ENCODE data around the gene ERBB4. TPM values are rescaled to one million over a fixed set of nuclear protein-coding genes. Genes with fewer than 3 reads are reported as not detected.

ERBB4 gene
- polyA plus RNA-seq, 1 of the 3 experiments (the other 2 are of a cell fraction) = 0.05 TPM

DNA sequence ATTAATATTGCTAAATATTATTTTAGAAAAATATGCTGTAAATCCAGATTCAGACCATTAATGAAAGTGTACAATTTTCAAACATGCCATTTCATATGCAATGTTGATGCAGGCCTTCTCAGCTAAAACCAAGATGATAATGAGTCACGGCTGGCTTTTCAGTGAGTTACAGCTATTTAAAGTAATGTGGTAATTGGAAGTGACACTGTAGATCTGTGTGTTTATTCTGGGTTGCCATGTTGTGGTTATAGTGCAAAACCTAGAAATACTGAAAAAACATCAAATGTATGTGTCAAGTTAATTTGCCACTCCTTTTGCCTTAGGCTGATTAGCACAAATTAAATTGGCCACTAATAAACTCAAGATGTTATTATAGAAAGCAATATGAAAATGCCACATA is 506.6 kb downstream of the ERBB4 start (continued):
- TF ChIP-seq, protein P1, sequence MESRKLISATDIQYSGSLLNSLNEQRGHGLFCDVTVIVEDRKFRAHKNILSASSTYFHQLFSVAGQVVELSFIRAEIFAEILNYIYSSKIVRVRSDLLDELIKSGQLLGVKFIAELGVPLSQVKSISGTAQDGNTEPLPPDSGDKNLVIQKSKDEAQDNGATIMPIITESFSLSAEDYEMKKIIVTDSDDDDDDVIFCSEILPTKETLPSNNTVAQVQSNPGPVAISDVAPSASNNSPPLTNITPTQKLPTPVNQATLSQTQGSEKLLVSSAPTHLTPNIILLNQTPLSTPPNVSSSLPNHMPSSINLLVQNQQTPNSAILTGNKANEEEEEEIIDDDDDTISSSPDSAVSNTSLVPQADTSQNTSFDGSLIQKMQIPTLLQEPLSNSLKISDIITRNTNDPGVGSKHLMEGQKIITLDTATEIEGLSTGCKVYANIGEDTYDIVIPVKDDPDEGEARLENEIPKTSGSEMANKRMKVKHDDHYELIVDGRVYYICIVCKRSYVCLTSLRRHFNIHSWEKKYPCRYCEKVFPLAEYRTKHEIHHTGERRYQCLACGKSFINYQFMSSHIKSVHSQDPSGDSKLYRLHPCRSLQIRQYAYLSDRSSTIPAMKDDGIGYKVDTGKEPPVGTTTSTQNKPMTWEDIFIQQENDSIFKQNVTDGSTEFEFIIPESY (IDR thresholded peaks at IDR 0.05; ENCODE audit: borderline replicate concordance, low read depth) = 0 out of 2 replicates have a peak, but pooled peaks have one; percentile 54
- TF ChIP-seq MEF2A (IDR thresholded peaks at IDR 0.05; ENCODE audit: borderline replicate concordance, low read depth) = 0 out of 2 replicates have a peak, but pooled peaks have one; percentile 15

DNA sequence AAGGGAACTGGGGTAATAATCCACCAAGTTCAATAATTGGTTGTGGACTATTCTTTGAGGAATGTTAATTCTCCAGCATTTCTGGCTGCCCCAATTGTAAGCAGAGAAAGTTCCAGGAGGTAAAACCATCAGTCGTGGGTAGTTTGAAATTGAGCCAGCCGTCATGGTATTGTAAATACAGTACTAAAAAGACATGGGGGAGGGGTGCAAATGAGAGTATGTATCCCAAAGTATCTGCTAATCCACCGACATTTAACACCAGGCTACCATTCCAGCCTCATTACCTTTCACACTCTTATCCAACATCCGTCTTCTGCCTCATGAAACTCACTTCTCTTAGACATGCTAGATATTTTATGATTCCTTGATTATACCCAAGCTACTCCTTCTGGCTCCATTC is 507.9 kb downstream of the ERBB4 start:
- H3K79me2 ChIP-seq (ENCODE audit: insufficient read depth) = no peaks in the 10 kb centered on the region
- ChIA-PET CTCF (interaction anchor here (1.8 kb wide), 1 partner anchor 26 kb away, joined by 7 read pairs; no protein-coding TSS in a partner anchor), POLR2A (no interaction called here)
- no peak overlapping the region for H3K4me2 ChIP-seq
- WGBS (ENCODE audit: low lambda C conversion rate) = 79% methylated on average over 4 of the region's 4 CpGs
- H3K9me2 ChIP-seq = no peaks in the 10 kb centered on the region
- H4K20me1 ChIP-seq (ENCODE audit: insufficient read depth) = no peaks in the 10 kb centered on the region
- no peaks in the 10 kb centered on the region for H3K36me3 ChIP-seq (replicated peaks in 1 of 2; ENCODE audit: control insufficient read depth in 1 of 2, insufficient read depth in 2 of 2, low read length in 1 of 2)
- H3K27me3 ChIP-seq (ENCODE audit: insufficient read depth) = no peaks in the 10 kb centered on the region
- TF ChIP-seq RCOR1 (IDR thresholded peaks at IDR 0.05; ENCODE audit: low read length) = no peak
- TF ChIP-seq FOXJ3 (CRISPR knock-in tag; IDR thresholded peaks at IDR 0.05) = no peak
- TF ChIP-seq TAF1 (IDR thresholded peaks at IDR 0.05; ENCODE audit: borderline replicate concordance, low read depth, low read length) = no peak
- no peak for TF ChIP-seq IRF3 (IDR thresholded peaks at IDR 0.05; ENCODE audit: low read depth, low read length)
- TF ChIP-seq SIN3A (IDR thresholded peaks at IDR 0.05; ENCODE audit: borderline replicate concordance, low read depth, low read length) = no peak
- TF ChIP-seq YY1 (IDR thresholded peaks at IDR 0.05; ENCODE audit: low read depth) = no peak
- TF ChIP-seq MEF2A (IDR thresholded peaks at IDR 0.05; ENCODE audit: borderline replicate concordance, low read depth) = no peak
- no peak for TF ChIP-seq EZH2phosphoT487 (IDR thresholded peaks at IDR 0.05; ENCODE audit: borderline replicate concordance, low read depth)
- no peak for TF ChIP-seq FOSL2 (IDR thresholded peaks at IDR 0.05; ENCODE audit: borderline replicate concordance, low read depth)
- TF ChIP-seq NFIC (IDR thresholded peaks at IDR 0.05; ENCODE audit: borderline replicate concordance) = no peak
- TF ChIP-seq, protein P2, sequence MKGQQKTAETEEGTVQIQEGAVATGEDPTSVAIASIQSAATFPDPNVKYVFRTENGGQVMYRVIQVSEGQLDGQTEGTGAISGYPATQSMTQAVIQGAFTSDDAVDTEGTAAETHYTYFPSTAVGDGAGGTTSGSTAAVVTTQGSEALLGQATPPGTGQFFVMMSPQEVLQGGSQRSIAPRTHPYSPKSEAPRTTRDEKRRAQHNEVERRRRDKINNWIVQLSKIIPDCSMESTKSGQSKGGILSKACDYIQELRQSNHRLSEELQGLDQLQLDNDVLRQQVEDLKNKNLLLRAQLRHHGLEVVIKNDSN (IDR thresholded peaks at IDR 0.05; ENCODE audit: borderline replicate concordance, low read depth) = no peak
- no peak for TF ChIP-seq TCF12 (IDR thresholded peaks at IDR 0.05)
- no peak for TF ChIP-seq ELF1 (IDR thresholded peaks at IDR 0.05)
- TF ChIP-seq, protein P3, sequence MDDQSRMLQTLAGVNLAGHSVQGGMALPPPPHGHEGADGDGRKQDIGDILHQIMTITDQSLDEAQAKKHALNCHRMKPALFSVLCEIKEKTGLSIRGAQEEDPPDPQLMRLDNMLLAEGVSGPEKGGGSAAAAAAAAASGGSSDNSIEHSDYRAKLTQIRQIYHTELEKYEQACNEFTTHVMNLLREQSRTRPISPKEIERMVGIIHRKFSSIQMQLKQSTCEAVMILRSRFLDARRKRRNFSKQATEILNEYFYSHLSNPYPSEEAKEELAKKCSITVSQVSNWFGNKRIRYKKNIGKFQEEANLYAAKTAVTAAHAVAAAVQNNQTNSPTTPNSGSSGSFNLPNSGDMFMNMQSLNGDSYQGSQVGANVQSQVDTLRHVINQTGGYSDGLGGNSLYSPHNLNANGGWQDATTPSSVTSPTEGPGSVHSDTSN (IDR thresholded peaks at IDR 0.05) = no peak
- TF ChIP-seq NRF1 (IDR thresholded peaks at IDR 0.05; ENCODE audit: low read depth, low read length) = no peak
- peaks cover 11 to 55% of the 10 kb centered on the region in 2 experiments; a peak in 3 of 4 replicates for H3K4me1 ChIP-seq (ENCODE audit: control insufficient read depth in 1 of 2, insufficient read depth in 2 of 2, low read depth in 1 of 2, low read length in 1 of 2)
- no peak overlapping the region for H2AFZ ChIP-seq (ENCODE audit: low read depth)
- peak overlapping the region in 1 of 2 experiments; percentile 91; a peak in 2 of 4 replicates for H3K27ac ChIP-seq (ENCODE audit: low read depth in 2 of 2, low read length in 1 of 2)
- H3K9ac ChIP-seq = no peak overlapping the region
- H3K9me3 ChIP-seq = no peaks in the 10 kb centered on the region
- H3K4me3 ChIP-seq (ENCODE audit: low read depth in 2 of 2, low read length in 1 of 2) = no peak overlapping the region
- H3F3A ChIP-seq (replicated peaks; ENCODE audit: insufficient read depth) = peaks cover 56% of the 10 kb centered on the region
- no peak for DNase-seq

Data from SK-N-SH (cell line).